ENCODE results near the gene CDH11.

The CDH11 gene, protein sequence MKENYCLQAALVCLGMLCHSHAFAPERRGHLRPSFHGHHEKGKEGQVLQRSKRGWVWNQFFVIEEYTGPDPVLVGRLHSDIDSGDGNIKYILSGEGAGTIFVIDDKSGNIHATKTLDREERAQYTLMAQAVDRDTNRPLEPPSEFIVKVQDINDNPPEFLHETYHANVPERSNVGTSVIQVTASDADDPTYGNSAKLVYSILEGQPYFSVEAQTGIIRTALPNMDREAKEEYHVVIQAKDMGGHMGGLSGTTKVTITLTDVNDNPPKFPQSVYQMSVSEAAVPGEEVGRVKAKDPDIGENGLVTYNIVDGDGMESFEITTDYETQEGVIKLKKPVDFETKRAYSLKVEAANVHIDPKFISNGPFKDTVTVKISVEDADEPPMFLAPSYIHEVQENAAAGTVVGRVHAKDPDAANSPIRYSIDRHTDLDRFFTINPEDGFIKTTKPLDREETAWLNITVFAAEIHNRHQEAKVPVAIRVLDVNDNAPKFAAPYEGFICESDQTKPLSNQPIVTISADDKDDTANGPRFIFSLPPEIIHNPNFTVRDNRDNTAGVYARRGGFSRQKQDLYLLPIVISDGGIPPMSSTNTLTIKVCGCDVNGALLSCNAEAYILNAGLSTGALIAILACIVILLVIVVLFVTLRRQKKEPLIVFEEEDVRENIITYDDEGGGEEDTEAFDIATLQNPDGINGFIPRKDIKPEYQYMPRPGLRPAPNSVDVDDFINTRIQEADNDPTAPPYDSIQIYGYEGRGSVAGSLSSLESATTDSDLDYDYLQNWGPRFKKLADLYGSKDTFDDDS

DNA sequence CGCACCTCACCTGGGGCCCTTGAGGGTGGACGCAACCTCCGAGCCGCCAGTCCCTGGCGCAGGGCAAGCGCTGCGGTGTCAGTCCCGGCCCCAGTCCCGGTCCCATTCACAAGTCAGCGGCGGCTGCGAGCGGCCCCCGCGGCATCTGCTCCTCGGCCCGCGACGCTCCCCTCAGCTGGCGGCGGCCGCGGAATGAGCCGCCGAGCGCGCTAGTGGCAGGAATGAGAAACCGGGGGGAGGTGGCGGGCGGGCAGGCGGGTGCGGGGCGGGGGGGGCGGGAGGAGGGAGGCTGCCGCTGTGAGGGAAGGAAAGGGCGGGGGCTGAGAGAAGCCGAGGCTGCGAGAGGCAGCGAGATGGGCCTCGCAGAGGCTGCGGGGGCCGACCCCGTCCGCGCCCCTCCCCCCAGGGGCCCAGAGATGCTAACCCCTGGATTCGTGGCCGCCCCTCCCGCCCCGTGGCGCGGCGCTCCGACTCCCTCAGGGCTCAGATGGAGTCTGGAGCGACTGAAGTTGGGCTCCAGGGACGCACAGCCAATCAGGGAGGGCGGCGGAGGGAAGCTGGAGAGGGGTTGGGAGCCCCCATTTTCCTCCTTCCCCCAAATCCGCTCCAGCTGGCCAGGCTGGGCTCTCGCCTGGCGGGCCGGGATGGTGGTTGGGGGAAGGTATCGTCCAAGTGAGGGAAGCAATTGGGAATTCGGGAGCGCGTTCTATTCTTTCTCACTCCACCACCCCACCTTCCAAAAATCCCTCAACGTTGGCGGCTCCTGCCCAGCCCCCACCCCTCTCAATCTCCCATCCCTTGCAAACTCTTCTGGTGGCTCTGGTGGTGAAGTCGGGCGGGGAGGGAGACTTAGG, at the start of gene CDH11:
TSS of gene CDH11 (minus strand) at position 194 of the 854 bp plus-strand sequence. CDS start 117,194 bp downstream, outside the sequence.
- no peak for DNase-seq (ENCODE audit: low read depth in 2 of 2)

DNA sequence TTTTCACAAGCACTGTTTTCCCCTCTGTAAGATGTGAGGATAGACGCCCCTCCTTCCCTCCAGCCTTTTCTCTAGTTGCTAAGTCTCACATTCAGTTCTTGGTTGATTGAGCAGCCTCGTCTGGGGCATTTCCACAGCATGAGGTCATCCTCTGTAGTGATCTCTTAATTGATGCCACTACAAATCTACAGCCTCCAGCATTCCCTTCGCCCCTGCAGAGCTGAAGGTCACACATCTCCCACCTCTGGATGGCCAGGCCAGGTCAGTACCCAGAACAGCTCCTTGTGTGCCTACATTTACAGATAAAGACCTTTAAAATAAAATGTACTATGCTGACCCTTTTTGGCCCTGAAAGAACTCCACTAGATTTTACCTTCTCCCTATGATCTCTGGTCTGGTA, 32.5 kb upstream of the CDH11 start:
- DNase-seq (ENCODE audit: low read depth in 2 of 2) = no peak

DNA sequence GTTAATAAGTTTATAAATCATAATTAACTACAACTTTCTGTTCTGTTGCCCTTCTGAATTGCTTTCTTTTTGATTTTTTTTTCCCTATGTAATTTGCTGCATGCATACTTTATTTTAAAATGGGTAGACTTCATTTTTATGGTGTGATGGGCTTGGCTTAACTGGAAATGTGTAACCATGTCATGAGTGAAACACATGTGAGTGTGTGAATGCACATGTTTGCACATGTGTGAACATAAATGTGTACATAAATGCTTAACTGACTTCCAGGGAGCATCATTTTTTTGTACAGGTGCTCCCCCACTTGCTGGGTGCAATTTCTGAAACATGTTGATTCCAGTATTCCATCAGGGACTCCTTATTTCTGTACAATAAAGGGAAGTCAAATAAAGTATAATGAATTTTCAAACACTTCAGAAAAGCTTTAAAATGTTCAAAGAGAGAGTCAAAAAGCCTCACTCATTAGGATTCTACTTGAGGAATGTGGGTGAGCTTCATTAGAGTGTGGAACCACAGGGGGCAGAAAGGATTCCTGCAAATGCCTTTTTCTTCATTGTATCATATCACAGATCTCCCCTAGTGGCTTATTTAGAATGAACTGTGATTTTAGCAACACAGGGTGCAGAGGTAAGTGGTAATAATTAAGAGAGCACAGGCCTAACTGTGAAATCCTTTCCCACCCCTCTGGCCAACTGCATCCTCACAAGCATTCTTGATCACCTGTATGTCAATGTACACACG, 31.7 kb upstream of the CDH11 start:
- no peak for DNase-seq (ENCODE audit: low read depth in 2 of 2)

DNA sequence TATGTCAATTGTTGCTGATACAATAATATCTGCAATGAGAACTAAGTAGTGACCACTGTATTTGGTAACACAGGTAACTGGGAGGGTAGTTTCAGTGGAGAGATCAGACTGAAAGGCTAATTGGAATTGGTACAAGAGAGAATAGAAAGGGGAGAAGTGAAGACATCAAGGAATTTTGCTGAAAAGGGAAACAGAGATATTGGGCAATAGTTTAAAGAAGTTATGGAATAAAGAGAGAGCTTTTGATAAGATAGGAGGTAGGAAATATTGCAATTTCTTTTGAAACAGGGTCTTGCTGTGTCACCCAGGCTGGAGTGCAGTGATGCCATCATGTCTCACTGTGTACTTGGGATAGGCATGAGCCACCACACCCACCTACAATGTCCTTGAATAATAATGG, 26.9 kb upstream of the CDH11 start:
- DNase-seq (ENCODE audit: low read depth in 2 of 2) = no peak

DNA sequence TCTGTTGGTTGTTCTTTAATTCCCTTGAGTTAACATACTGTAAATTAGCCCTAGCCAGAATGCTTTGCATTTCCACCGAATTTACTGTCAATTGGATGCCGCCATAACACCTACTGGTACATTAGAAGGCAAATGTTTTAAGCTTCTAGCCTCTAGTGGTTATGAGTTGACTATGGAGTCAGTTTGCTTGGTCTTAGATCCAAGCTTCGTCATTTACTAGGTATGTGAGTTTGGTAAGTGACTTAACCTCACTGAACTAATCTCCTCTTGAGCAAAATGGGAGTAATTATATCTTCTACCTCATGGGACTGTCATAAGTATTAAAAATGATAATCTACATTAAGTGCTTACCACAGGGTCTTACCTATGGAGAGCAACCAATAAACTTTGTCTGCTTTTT, 20.4 kb upstream of the CDH11 start:
- no peak for DNase-seq (ENCODE audit: low read depth in 2 of 2)

DNA sequence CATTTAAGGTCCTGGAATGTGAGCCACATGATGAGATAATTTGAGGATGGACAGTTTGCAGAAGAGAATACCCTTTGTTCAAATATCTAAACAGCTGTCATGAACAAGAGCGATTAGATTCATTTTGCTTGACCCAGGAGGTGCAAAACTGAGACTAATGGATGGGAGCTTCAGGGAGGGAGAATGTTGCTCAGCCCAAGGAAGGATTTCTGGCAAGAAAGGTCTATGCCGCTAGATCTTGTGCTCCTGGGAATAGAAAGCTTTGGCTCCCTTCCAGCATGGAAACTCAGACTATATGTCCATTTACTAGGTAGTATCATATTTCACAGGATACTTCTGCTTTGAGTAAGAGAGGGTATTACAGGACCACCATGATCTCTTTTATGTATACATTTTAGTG, 14.8 kb upstream of the CDH11 start:
- no peak for DNase-seq (ENCODE audit: low read depth in 2 of 2)

DNA sequence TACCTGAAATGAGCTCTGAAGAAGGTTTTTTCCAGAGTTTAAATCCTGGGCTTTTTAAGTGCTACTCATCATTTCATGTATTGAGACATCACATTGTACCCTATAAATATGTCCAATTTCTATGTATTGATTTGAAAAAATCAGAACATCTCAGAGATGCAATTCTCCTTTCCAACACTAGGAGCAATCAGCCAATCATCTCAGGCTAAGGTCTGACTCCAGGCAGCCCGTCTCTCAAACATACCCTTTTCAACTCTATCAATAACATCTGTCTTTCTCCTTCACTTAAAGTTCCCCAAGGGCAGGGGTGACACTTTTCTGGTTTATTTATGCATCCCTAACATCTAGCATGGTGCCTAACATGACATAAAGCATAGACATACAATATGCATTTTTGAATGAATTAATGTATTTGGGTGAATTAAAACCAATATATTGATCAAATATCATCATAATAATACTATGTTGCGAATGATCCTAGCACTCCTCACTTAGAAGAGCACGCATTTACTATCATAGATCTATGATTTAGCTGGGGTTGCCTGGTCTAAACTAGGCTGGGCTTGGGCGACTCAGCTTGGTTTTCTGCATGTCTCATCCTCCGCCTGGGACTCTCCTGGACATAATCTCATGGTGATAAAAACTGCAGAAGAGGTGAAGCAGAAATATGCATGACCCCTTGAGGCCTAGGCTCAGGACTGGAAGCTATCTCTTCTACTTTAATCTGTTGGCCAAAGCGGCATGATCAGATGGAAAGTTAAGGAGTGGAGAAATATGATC, 5.2 kb upstream of the CDH11 start:
- DNase-seq (ENCODE audit: low read depth in 2 of 2) = no peak

DNA sequence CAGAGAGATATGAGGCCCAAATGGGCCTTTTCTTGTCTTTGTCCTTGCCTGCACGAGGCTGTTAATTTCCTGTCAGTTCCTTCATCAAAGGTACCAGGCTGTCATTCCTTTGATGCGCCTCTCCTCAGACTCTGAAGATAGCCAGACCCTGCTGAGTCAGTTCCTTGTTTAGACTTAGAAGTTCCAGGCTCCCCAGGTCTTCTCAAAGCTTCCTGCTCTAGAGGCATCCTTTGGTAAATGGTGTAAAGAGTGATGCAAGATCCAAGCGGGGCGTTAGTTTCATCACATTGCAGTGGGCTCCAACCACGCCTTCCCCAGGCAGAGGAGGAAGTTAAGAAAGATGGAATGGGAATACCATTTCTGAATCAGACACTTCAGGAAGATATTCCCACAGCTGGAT, 4.0 kb upstream of the CDH11 start:
- no peak for DNase-seq (ENCODE audit: low read depth in 2 of 2)

DNA sequence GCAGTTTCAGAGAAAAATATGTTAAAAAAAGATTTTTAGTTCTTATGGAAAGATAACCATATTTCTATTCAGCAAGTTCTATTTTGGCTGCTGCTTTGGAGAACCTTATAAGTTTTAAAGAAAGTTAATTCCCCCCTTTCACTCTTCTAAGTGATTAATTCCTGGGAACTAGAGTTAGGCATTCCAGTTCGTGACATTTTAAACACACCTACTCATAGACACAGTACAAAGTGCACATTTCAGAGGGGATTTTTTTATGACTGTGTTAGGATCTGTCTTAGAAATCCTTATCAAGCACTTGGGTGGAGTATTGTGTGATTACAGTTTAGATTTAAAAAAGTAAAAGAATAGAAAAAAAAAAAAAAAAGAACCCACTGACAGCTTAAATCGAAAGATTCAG, 3.5 kb upstream of the CDH11 start:
- no peak for DNase-seq (ENCODE audit: low read depth in 2 of 2)

DNA sequence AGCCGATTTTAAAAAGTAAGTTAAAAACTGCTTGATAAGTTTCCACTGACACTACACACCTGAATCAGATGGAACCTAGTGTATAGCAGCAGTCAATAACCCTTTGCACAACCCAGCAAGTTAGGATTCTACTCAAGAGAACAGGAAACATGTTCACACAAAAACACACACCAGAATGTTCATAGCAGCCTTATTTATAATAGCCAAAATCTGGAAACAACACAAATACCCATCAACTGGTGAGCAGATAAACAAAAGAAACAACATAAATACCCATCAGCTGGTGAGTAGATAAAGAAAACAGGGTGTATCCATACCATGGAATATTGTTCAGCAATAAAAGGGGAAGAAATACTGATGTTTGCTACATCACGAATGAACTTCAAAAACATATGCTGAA, 2.7 kb upstream of the CDH11 start:
- no peak for DNase-seq (ENCODE audit: low read depth in 2 of 2)

DNA sequence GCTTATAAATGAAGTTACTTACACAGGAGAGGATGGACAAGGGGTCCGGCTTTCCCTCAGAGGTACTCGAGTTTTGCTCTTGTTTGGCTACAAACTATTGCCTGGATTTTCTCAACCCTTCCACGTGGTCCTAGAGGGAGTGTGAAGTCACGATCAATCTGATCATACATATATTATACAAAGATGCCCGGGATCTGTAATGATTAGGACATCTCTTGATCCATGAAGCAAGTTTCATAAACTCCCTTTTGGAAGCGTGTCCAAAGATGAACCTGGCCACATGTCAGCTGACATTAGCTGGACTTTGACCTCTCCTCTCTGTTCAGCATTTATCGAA, 2.3 kb upstream of the CDH11 start:
- no peak for DNase-seq (ENCODE audit: low read depth in 2 of 2)

DNA sequence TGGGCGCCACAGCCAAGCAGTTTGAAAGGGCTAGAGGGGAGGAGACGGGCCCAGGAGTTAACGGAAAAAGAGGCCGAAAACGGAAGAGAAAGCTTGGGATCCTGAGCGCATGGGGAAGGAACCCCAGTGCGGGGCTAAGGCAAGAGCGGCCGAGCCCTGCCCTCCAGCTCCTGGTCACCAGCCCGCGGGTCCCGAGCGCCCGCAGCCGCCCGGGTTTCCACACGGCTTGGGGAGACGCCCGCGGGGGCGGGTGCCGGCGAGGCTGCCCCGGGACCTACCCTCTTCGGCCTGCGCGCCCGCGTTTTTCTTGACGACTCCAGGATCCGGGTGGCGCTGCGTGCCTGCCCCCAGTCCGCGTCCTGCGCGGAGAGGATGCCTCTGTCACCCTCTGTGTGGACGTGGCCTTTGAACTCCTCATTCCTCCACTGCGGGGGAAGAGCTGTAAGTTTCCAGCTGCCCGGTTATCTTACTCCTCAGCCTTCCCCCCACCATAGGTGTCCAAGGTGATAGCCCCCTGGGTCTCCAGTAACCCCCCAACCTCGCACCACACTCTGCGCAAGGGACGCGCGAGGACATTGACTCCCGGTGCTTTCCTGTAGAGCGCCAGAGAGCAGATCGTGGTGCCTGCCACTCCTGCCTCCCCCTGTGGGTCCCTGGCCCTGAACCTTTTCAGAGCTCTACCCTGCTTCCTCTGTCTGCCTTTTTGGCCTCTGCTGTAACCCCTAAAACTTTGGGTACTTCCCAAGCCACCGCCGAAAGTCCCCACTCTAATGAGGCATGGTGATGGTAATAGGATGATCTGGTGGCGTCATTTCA, 1.7 kb upstream of the CDH11 start:
- no peak for DNase-seq (ENCODE audit: low read depth in 2 of 2)

DNA sequence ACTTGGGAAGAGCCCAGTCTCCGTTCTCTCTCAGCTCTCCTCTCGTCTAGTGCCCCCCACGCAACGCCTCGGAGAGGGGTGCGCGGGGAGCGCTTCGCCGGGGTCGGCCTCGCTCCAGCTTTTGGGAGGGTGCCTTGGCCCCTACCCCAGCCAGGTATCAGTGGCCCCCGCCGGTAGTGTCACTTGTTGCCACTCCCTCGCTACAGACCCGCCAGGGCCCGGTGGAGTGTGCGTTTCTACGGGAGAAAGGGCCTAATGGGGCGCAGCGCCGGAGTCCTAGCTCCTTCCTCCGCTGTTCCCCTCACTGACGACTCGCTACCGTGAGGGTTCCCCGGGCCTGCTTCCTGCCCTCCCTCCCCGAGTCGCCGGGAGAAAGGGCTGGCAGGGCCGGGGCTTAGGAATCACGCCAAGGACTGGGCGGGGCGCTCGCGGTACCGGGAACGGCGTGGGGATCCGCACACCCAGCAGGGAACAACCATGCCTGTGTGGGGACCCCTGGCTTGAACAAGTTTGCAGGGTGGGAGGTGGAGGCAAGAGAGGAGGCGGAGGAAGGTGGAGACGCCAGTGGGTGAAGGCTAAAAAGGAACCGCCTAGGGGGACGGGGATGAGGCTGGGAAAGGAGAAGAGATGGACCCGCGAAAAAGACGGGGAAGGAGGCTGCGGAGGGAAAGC, 997 bp upstream of the CDH11 start:
- DNase-seq (ENCODE audit: low read depth in 2 of 2) = no peak

DNA sequence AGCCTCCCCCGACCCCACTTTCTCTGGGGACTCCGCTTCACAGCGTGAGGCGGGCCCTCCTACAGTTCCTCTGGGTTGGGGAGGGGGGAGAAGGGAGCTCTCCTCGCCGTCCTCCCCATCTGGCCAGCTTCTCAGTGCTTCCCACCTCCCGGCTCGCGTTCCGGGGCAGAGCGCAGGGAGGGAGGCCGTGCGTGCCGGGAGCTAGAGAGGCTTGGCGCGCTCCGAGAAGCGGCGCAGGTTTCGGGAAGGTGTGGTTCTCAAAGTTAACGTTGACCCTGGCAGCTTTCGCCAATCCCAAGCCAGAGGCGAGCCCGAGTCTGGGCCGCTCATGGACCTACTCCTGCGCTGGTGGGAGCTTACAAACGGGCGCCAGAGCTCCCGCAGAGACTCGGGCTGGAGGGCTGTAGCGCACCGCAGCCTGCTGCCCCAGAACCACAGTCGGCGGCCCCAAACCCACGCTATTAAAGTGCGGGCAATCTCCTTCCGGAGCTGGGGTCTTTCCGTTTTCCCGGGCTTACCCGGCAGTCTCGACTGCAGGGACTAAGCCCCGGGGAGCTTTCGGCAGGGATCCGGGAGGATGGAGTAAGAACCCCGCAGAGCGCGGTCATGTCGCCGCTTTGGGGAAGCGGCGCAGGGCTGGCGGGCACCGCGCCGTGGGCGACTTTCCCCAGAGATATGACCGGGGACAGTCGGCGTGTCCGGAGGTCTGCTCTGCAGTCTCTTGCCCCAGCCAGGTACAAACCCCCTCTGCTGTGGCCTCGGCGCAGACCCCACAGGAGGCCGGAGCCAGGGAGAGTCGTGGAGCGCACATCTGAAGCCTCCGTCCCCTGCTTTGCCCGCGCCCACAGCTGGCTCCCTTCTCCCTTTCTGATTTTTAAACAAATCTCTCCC, 787 bp downstream of the CDH11 start:
- no peak for DNase-seq (ENCODE audit: low read depth in 2 of 2)

DNA sequence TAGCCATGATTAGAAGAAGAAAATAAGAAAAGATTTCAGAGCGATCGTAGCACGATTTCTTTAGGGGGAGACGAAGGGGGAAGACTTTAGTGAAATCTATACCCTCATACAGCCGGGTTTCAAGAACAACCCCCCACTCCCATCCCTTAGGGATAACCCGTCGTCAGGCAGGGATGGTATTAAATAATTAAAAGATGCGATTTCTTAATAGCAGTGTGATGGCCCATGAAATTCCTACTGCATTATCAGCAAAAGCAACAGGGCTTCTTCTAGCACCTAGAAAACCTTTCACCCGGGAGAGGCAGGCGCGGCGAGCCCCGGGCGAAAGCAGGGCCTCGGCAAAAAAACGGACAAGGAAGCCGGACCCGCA, 1.4 kb downstream of the CDH11 start:
- no peak for DNase-seq (ENCODE audit: low read depth in 2 of 2)

DNA sequence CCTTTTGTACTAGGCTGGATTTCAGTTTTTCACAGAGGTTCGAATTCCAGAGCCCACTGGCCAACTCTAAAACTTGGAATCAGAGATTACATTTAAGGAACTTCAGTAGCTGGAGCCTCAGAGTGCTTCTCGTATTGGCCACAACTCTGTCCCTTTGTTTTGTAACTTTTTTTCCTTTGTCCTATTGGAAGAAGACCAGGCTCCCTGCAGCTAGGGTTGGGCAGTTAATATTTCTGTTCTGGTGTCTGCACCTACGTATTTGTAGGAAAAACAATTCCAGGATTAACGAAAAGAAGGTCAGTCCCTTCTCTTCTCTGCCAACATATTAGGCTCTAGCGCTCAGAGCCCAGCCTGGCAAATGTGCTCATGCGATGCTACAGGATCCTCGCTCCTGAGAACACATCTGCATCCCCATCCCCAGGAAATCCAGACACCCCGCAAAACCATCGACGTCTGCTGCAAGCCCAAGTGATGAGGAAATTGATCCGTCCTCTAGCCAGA, 1.9 kb downstream of the CDH11 start:
- DNase-seq (ENCODE audit: low read depth in 2 of 2) = no peak

DNA sequence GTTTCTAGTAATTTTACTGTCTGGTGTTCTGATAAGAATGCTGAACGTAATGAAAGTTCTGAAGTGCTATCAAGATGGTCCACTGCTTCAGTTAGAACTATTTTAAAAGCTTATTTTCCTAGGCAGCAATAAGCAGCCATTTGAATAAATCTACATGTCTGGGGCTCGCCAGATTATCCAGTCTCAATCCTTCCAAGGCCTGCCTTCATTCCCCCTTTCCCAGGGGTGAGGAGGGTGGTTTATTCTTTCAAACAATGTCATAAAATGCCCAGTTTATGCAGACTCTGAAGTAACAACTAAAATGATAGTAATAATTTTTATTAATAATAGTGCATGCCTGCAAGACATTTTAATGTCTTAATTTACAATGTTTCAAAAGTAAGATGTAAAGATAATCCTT, 2.4 kb downstream of the CDH11 start:
- DNase-seq (ENCODE audit: low read depth in 2 of 2) = no peak

DNA sequence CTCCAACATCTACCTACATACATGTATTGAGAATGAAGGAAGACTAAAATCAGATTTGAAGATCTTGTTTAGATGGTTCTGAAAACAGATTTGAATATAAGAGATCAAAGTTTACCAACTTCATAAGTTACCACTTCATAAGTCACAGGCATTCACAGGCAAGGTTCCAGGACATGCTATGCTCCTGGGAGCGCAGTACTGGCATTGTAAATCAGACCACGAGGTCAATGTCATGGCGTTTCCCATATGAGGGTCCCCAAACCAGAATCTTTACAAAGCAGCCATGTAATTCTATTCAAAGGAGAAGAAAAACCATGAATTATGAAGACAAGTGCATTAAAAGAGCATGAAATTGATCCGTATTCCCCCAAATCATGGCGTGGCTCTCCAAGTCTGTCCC, 3.0 kb downstream of the CDH11 start:
- DNase-seq (ENCODE audit: low read depth in 2 of 2) = no peak
